ENCODE measurements around the gene KDELR1. TPM values are rescaled to one million over a fixed set of nuclear protein-coding genes. Genes with fewer than 3 reads are reported as not detected.

The KDELR1 gene
- total RNA-seq, 6 experiments from 2014 or later = 69.1 to 83.1 (median 77.1) TPM

- ATAC-seq = peak; percentile 75 to 84 (median 80)
- intact Hi-C loops (cut with DNase I) = no loop called here
- TF ChIP-seq CTCF (IDR thresholded peaks at IDR 0.05) (peak; percentile 57 to 77 (median 68)), POLR2A (IDR thresholded peaks at IDR 0.05) (peak; percentile 23)
- DNase-seq = peak; percentile 65 to 77 (median 69)
- no peaks in the 10 kb centered on the region for H3K4me1 ChIP-seq
- H3K4me3 ChIP-seq = peak overlapping the region; percentile 86 to 96 (median 94)
- H3K27ac ChIP-seq = peak overlapping the region; percentile 78 to 94 (median 87)
- H3K9me3 ChIP-seq = no peaks in the 10 kb centered on the region
- 3% methylated on average over 12 of the region's 24 CpGs for WGBS (ENCODE audit: insufficient coverage, low coverage, low lambda C conversion rate, missing lambda C conversion rate)
- no peaks in the 10 kb centered on the region for H3K27me3 ChIP-seq
- peaks cover 3 to 35% (median 13%) of the 10 kb centered on the region in 4 donors for H3K36me3 ChIP-seq
Measured at GRCh38 chr19:48390188-48391099, 907 bp downstream of the KDELR1 start.

GRCh38 chr19:48386981-48387380 lies 4.4 kb downstream of the KDELR1 start:
- H3K27me3 ChIP-seq = no peaks in the 10 kb centered on the region
- WGBS (ENCODE audit: insufficient coverage, low coverage, low lambda C conversion rate, missing lambda C conversion rate) = 89% methylated on average over 2 of the region's 3 CpGs
- intact Hi-C loops (cut with DNase I) = no loop called here
- no peak for DNase-seq
- TF ChIP-seq CTCF (IDR thresholded peaks at IDR 0.05) (no peak), POLR2A (IDR thresholded peaks at IDR 0.05) (no peak)
- H3K4me3 ChIP-seq = no peak overlapping the region
- H3K36me3 ChIP-seq = peaks cover 5 to 70% (median 29%) of the 10 kb centered on the region in 4 donors
- ATAC-seq = no peak
- no peaks in the 10 kb centered on the region for H3K9me3 ChIP-seq
- H3K4me1 ChIP-seq = no peaks in the 10 kb centered on the region
- no peak overlapping the region for H3K27ac ChIP-seq

GRCh38 chr19:48385461-48386087 lies 5.8 kb downstream of the KDELR1 start:
- WGBS (ENCODE audit: insufficient coverage, low coverage, low lambda C conversion rate, missing lambda C conversion rate) = 82% methylated on average over 5 of the region's 7 CpGs
- no peak overlapping the region for H3K27ac ChIP-seq
- H3K9me3 ChIP-seq = no peaks in the 10 kb centered on the region
- no peak for DNase-seq
- TF ChIP-seq POLR2A (IDR thresholded peaks at IDR 0.05) (no peak), CTCF (IDR thresholded peaks at IDR 0.05) (no peak)
- H3K36me3 ChIP-seq = peaks cover 5 to 70% (median 29%) of the 10 kb centered on the region in 4 donors
- H3K4me3 ChIP-seq = no peak overlapping the region
- no peak for ATAC-seq
- no peaks in the 10 kb centered on the region for H3K4me1 ChIP-seq
- intact Hi-C loops (cut with DNase I) = no loop called here
- no peaks in the 10 kb centered on the region for H3K27me3 ChIP-seq

GRCh38 chr19:48382286-48382685 lies 9.1 kb downstream of the KDELR1 start:
- no peaks in the 10 kb centered on the region for H3K27me3 ChIP-seq
- no peak overlapping the region for H3K27ac ChIP-seq
- no peaks in the 10 kb centered on the region for H3K9me3 ChIP-seq
- H3K4me1 ChIP-seq = no peaks in the 10 kb centered on the region
- no peak for DNase-seq
- no peak overlapping the region for H3K4me3 ChIP-seq
- peaks cover 0 to 52% (median 27%) of the 10 kb centered on the region in 4 donors for H3K36me3 ChIP-seq
- intact Hi-C loops (cut with DNase I) = no loop called here
- TF ChIP-seq CTCF (IDR thresholded peaks at IDR 0.05) (no peak), POLR2A (IDR thresholded peaks at IDR 0.05) (no peak)
- WGBS (ENCODE audit: insufficient coverage, low coverage, low lambda C conversion rate, missing lambda C conversion rate) = 89% methylated on average over 8 of the region's 8 CpGs
- no peak for ATAC-seq

Data from right lobe of liver (tissue), 6 donors.